ENCODE results near the gene RBM46.

- TF ChIP-seq CTCF (IDR thresholded peaks at IDR 0.05; ENCODE audit: low read depth, low read length, poor library complexity, severe bottlenecking) (no peak), EZH2phosphoT487 (IDR thresholded peaks at IDR 0.05; ENCODE audit: borderline replicate concordance, low read length) (no peak)
These were observed 40.6 kb upstream of the RBM46 start for GRCh38 chr4:154740462-154740861.

Data from DOHH2 (cell line).